Neural progenitor cell (in vitro differentiated cells): ENCODE results near the gene PACSIN2. TPM values are rescaled to one million over a fixed set of nuclear protein-coding genes. Genes with fewer than 3 reads are reported as not detected.

ENCODE experiments used
- DNase-seq: peaks from one replicate; pipeline ENCODE4 v3.0.0-alpha.2; 2016; ENCODE audit warnings: low spot score
- H2AFZ ChIP-seq: fragments of 200-600 bp; sonication (generic); replicated peaks from 2 replicates; pipeline ENCODE4 v1.6.1; 2016; ENCODE audit warnings: antibody characterized with exemption
- H3F3A ChIP-seq: fragments of 200-600 bp; sonication (generic); 2 replicates; pipeline ENCODE4 v1.6.1; 2016; ENCODE audit warnings: antibody characterized with exemption, low read depth
- H3K27ac ChIP-seq: fragments of 200-600 bp; sonication (generic); 2 replicates; pipeline ENCODE4 v1.5.1; 2016; ENCODE audit warnings: mild to moderate bottlenecking
- H3K27me3 ChIP-seq: fragments of 200-600 bp; sonication (generic); 2 replicates; pipeline ENCODE4 v1.6.1; 2016; ENCODE audit warnings: mild to moderate bottlenecking, moderate library complexity
- H3K36me3 ChIP-seq: fragments of 200-600 bp; sonication (generic); 2 replicates; pipeline ENCODE4 v1.5.1; 2016
- H3K4me1 ChIP-seq: fragments of 200-600 bp; sonication (generic); 2 replicates; pipeline ENCODE4 v1.6.1; 2016; ENCODE audit warnings: mixed run types
- H3K4me2 ChIP-seq: fragments of 200-600 bp; sonication (generic); 2 replicates; pipeline ENCODE4 v1.6.1; 2016
- H3K4me3 ChIP-seq: fragments of 200-600 bp; sonication (generic); 2 replicates; pipeline ENCODE4 v1.5.1; 2016
- H3K79me2 ChIP-seq: fragments of 200-600 bp; sonication (generic); 2 replicates; pipeline ENCODE4 v1.6.1; 2016; ENCODE audit warnings: low read depth
- H3K9ac ChIP-seq: fragments of 200-600 bp; sonication (generic); 2 replicates; pipeline ENCODE4 v1.6.1; 2016
- H3K9me3 ChIP-seq: fragments of 200-600 bp; sonication (generic); 2 replicates; pipeline ENCODE4 v1.5.1; 2016; ENCODE audit warnings: low read depth
- H4K20me1 ChIP-seq: fragments of 200-600 bp; sonication (generic); 2 replicates; pipeline ENCODE4 v1.6.1; 2016; ENCODE audit warnings: low read depth
- H3K27ac Mint-ChIP-seq: 3 replicates; pipeline ENCODE4 v1.8.0; 2021; ENCODE audit warnings: mixed read lengths
- H3K27me3 Mint-ChIP-seq: 2 replicates; pipeline ENCODE4 v1.8.0; 2022; ENCODE audit warnings: low read depth, mild to moderate bottlenecking, inconsistent platforms, moderate library complexity, mixed read lengths; ENCODE audit not compliant: insufficient read depth
- H3K36me3 Mint-ChIP-seq: 3 replicates; pipeline ENCODE4 v1.8.0; 2021; ENCODE audit warnings: mixed read lengths
- H3K4me1 Mint-ChIP-seq: 3 replicates; pipeline ENCODE4 v1.8.0; 2021; ENCODE audit warnings: mixed read lengths
- H3K4me3 Mint-ChIP-seq: 3 replicates; pipeline ENCODE4 v1.8.0; 2021; ENCODE audit warnings: mild to moderate bottlenecking, moderate library complexity, mixed read lengths
- H3K9me3 Mint-ChIP-seq: 3 replicates; pipeline ENCODE4 v1.8.0; 2020; ENCODE audit warnings: mixed read lengths
- CTCF ChIP-seq: fragments of 200-600 bp; sonication (generic); IDR thresholded peaks from 2 replicates; pipeline ENCODE4 v1.5.1; 2017; ENCODE audit warnings: antibody characterized with exemption, mild to moderate bottlenecking
- EZH2 ChIP-seq: fragments of 200-600 bp; sonication (generic); IDR thresholded peaks from 2 replicates; pipeline ENCODE4 v1.6.1; 2017; ENCODE audit warnings: antibody characterized with exemption, mild to moderate bottlenecking, moderate library complexity
- EZH2phosphoT487 ChIP-seq: fragments of 200-600 bp; sonication (generic); IDR thresholded peaks from 2 replicates; pipeline ENCODE4 v1.6.1; 2017; ENCODE audit warnings: antibody characterized with exemption
- total RNA-seq: library from RNA; depleted of rRNA; stranded (reverse); fragments of >200 nt; gene quantifications from 2 replicates; pipeline ENCODE4 v1.2.3, GENCODE V29; 2015; ENCODE audit warnings: low replicate concordance

PACSIN2 gene
- total RNA-seq, 1 donor from 2014 or later = 38.1 TPM

DNA sequence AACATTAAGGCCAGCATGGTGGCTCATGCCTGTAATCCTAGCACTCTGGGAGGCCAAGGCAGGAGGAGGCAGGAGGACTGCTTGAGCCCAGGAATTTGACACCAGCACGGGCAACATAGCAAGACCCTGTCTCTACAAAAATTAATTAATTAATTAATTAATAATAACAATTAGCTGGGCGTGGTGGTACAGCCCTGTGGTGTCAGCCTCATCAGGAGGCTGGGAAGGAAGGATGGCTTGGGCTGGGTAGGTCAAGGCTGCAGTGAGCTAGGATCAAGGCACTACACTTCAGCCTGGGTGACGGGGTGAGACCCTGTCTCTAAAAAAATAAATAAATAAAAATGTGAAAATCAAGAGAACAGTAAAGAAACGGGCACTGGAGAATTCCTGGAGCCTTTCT, 159.2 kb downstream of the PACSIN2 start:
- Histone ChIP-seq H3K79me2 (peaks cover 26% of the 10 kb centered on the region), H3K4me3 (peak overlapping the region; percentile 96), H2AFZ (no peak overlapping the region), H4K20me1 (peaks cover 8% of the 10 kb centered on the region), H3K36me3 (no peaks in the 10 kb centered on the region), H3F3A (peaks cover 20% of the 10 kb centered on the region), H3K4me1 (peaks cover 6% of the 10 kb centered on the region), H3K27ac (no peak overlapping the region), H3K9ac (no peak overlapping the region), H3K9me3 (no peaks in the 10 kb centered on the region), H3K27me3 (peaks cover 27% of the 10 kb centered on the region), H3K4me2 (peak overlapping the region; percentile 100)
- H3K27me3 Mint-ChIP-seq = peaks cover 2% of the 10 kb centered on the region
- TF ChIP-seq EZH2phosphoT487 (no peak), EZH2 (no peak), CTCF (no peak)
- H3K4me1 Mint-ChIP-seq = peaks cover 8% of the 10 kb centered on the region
- no peaks in the 10 kb centered on the region for H3K9me3 Mint-ChIP-seq
- H3K27ac Mint-ChIP-seq = no peak overlapping the region
- peaks cover 3% of the 10 kb centered on the region for H3K36me3 Mint-ChIP-seq
- H3K4me3 Mint-ChIP-seq = peak overlapping the region; percentile 93
- DNase-seq = no peak

- Histone ChIP-seq H3K4me2 (peak overlapping the region; percentile 100), H3K9me3 (no peaks in the 10 kb centered on the region), H2AFZ (no peak overlapping the region), H3K9ac (no peak overlapping the region), H4K20me1 (peaks cover 8% of the 10 kb centered on the region), H3K79me2 (peaks cover 26% of the 10 kb centered on the region), H3K27ac (no peak overlapping the region), H3K4me3 (no peak overlapping the region), H3F3A (peaks cover 20% of the 10 kb centered on the region), H3K27me3 (peaks cover 27% of the 10 kb centered on the region), H3K4me1 (peaks cover 6% of the 10 kb centered on the region), H3K36me3 (no peaks in the 10 kb centered on the region)
- TF ChIP-seq EZH2phosphoT487 (no peak), EZH2 (no peak), CTCF (no peak)
- Mint-ChIP-seq H3K9me3 (no peaks in the 10 kb centered on the region), H3K27me3 (peaks cover 2% of the 10 kb centered on the region), H3K27ac (no peak overlapping the region), H3K4me3 (peak overlapping the region; percentile 76), H3K4me1 (peaks cover 8% of the 10 kb centered on the region), H3K36me3 (peaks cover 3% of the 10 kb centered on the region)
- DNase-seq = no peak
Measured at GRCh38 chr22:42855211-42855610, 159.7 kb downstream of the PACSIN2 start.

DNA sequence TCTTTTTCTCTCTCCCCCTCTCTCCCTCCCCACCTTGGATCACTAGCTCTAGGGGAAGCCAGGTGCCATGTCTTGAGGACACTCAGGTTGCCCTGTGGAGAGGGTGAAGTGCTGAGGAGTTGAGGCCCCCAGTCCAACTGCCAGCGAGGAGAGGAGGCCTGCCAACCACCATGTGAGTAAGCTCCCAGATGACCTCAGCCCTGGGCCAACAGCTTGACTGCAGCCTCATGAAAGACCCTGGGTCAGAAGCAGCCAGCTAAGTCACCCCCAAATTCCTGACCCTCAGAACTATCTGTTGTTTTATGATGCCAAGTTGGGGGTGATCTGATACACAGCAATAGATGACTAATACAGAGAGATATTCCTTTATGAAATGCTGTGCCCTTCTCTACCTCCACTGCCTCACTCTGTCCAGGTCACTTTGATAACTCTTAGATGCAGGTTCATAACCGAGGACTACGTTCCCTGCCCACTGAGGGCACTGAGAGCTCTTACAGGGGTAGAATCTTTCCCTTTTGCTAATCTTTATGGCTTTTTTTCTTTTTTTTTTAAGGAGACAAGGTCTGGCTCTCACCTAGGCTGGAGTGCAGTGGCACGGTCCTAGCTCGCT, 165.9 kb downstream of the PACSIN2 start:
- H3F3A ChIP-seq = no peaks in the 10 kb centered on the region
- H3K9me3 ChIP-seq = no peaks in the 10 kb centered on the region
- no peaks in the 10 kb centered on the region for H3K9me3 Mint-ChIP-seq
- H2AFZ ChIP-seq = no peak overlapping the region
- H3K4me3 Mint-ChIP-seq = no peak overlapping the region
- H3K4me1 ChIP-seq = no peaks in the 10 kb centered on the region
- no peak for DNase-seq
- no peaks in the 10 kb centered on the region for H3K4me1 Mint-ChIP-seq
- H3K27me3 ChIP-seq = no peaks in the 10 kb centered on the region
- TF ChIP-seq EZH2phosphoT487 (no peak), EZH2 (no peak), CTCF (no peak)
- H3K27ac Mint-ChIP-seq = no peak overlapping the region
- H3K4me3 ChIP-seq = no peak overlapping the region
- H4K20me1 ChIP-seq = no peaks in the 10 kb centered on the region
- H3K27ac ChIP-seq = no peak overlapping the region
- peaks cover 3% of the 10 kb centered on the region for H3K79me2 ChIP-seq
- no peak overlapping the region for H3K4me2 ChIP-seq
- H3K9ac ChIP-seq = no peak overlapping the region
- peaks cover 18% of the 10 kb centered on the region for H3K36me3 Mint-ChIP-seq
- peaks cover 2% of the 10 kb centered on the region for H3K27me3 Mint-ChIP-seq
- no peaks in the 10 kb centered on the region for H3K36me3 ChIP-seq
